K562 (cell line): Measurements from ENCODE around the gene HOTAIR. TPM values are rescaled to one million over a fixed set of nuclear protein-coding genes. Genes with fewer than 3 reads are reported as not detected.

ENCODE experiments used
- ATAC-seq: fragments of 200-7000 bp; cut with Tn5 transposase; 3 replicates; pipeline ENCODE4 v1.9.1; 2020; ENCODE audit warnings: moderate library complexity
- BruUV-seq: library from RNA; stranded (reverse); fragments of 400-500 nt; replicated peaks from 2 replicates; lab custom pipeline; 2021; lab: Mats Ljungman, UMichigan
- CTCF ChIA-PET: fragments of 300-600 bp; formaldehyde crosslinking; extraction: SDS; loops from one replicate; lab custom pipeline; 2021; ENCODE audit warnings: low intra/inter-chr PET ratio; lab: Yijun Ruan, JAX
- POLR2A ChIA-PET: fragments of 300-600, 350-650 bp; sonication (Branson Sonifier 250); formaldehyde crosslinking; extraction: SDS; loops from one replicate; lab custom pipeline; 2021; ENCODE audit warnings: antibody characterized with exemption, inconsistent platforms; lab: Yijun Ruan, JAX
- DNase-seq, 4 experiments: peaks; one replicate each; pipeline versions ENCODE4 v3.0.0 to v3.0.0-alpha.2; 2011 to 2018; ENCODE audit warnings: low spot score in 3 of 4, mixed read lengths in 3 of 4; ENCODE audit errors: extremely low read depth in 1 of 4
- FAIRE-seq: peaks from 2 replicates; lab custom pipeline; 2011; peaks lifted over from hg19 to GRCh38; lab: Jason Lieb, UNC
- H2AFZ ChIP-seq: 2 replicates; pipeline ENCODE4 v1.6.0; 2011; ENCODE audit warnings: low read depth, low read length, control low read depth, inconsistent platforms
- H3K27ac ChIP-seq: fragments of 200-600 bp; 3 replicates; pipeline ENCODE4 v1.8.0; 2011; ENCODE audit warnings: low read depth, mild to moderate bottlenecking, control low read depth, inconsistent platforms, low read length, moderate library complexity, mixed read lengths; ENCODE audit errors: extremely low read depth
- H3K27me3 ChIP-seq, 2 experiments: fragments of 300-600 bp in 1 of 2; 2 replicates in 1 of 2; 3 replicates in 1 of 2; pipeline versions ENCODE4 v1.6.0 to v1.8.0; 2011; ENCODE audit warnings: inconsistent platforms in 2 of 2, low read length in 2 of 2, mild to moderate bottlenecking in 1 of 2, mixed read lengths in 1 of 2, moderate library complexity in 1 of 2; ENCODE audit not compliant: control insufficient read depth in 2 of 2, insufficient read depth in 2 of 2
- H3K36me3 ChIP-seq: fragments of 300-600 bp; 3 replicates; pipeline ENCODE4 v1.8.0; 2011; ENCODE audit warnings: mild to moderate bottlenecking, low read length, inconsistent platforms; ENCODE audit not compliant: control insufficient read depth, insufficient read depth
- H3K4me1 ChIP-seq, 2 experiments: fragments of 200-600 bp in 1 of 2; replicated peaks in 1 of 2; 2 replicates in 1 of 2; 3 replicates in 1 of 2; pipeline versions ENCODE4 v1.5.1 to v1.8.0; 2011; ENCODE audit warnings: inconsistent platforms in 2 of 2, low read length in 2 of 2, mild to moderate bottlenecking in 1 of 2, mixed read lengths in 1 of 2, moderate library complexity in 1 of 2; ENCODE audit not compliant: control insufficient read depth in 2 of 2, insufficient read depth in 2 of 2
- H3K4me2 ChIP-seq: 2 replicates; pipeline ENCODE4 v1.6.1; 2011; ENCODE audit warnings: low read length, control low read depth, inconsistent platforms, mixed read lengths; ENCODE audit not compliant: insufficient read depth
- H3K4me3 ChIP-seq: fragments of 200-600 bp; sonication (generic), shearing (Covaris generic); 2 replicates; pipeline ENCODE4 v1.5.1; 2016; ENCODE audit warnings: control low read depth, inconsistent platforms
- H3K79me2 ChIP-seq: fragments of 200-600 bp; 3 replicates; pipeline ENCODE4 v1.8.0; 2011; ENCODE audit warnings: low read length, inconsistent platforms; ENCODE audit not compliant: control insufficient read depth, insufficient read depth
- H3K9ac ChIP-seq, 2 experiments: 2 replicates each; pipeline versions ENCODE4 v1.6.0 to v1.6.1; 2011; ENCODE audit warnings: low read depth in 2 of 2, low read length in 2 of 2, control low read depth in 1 of 2, inconsistent platforms in 1 of 2, mild to moderate bottlenecking in 1 of 2, mixed read lengths in 1 of 2; ENCODE audit not compliant: insufficient read depth in 1 of 2
- H3K9me1 ChIP-seq: one replicate; pipeline ENCODE4 v1.6.0; 2011; ENCODE audit warnings: inconsistent platforms, mild to moderate bottlenecking, low read length, moderate library complexity; ENCODE audit not compliant: control insufficient read depth, insufficient read depth
- H3K9me3 ChIP-seq: replicated peaks from 2 replicates; pipeline ENCODE4 v1.5.1; 2011; ENCODE audit warnings: low read depth, low read length, inconsistent platforms; ENCODE audit not compliant: control insufficient read depth, insufficient read depth
- H4K20me1 ChIP-seq: replicated peaks from 2 replicates; pipeline ENCODE4 v1.6.1; 2011; ENCODE audit warnings: low read length, inconsistent platforms, mixed read lengths; ENCODE audit not compliant: control insufficient read depth, insufficient read depth
- CHD1 ChIP-seq: fragments of 200-600 bp; sonication (generic); IDR thresholded peaks from one replicate; pipeline ENCODE4 v1.6.1; 2012; ENCODE audit warnings: mild to moderate bottlenecking, moderate library complexity, low read length, inconsistent platforms
- KDM5B ChIP-seq: fragments of 200-600 bp; sonication (generic); IDR thresholded peaks from 2 replicates; pipeline ENCODE4 v1.6.1; 2012; ENCODE audit warnings: low read depth, mild to moderate bottlenecking, moderate library complexity, low read length, control low read depth, inconsistent platforms; ENCODE audit not compliant: insufficient replicate concordance
- MIER1 ChIP-seq: fragments of 450-650 bp; IDR thresholded peaks from 2 replicates; pipeline ENCODE4 v1.6.1; 2016; ENCODE audit warnings: antibody characterized with exemption, mild to moderate bottlenecking, low read depth
- ZNF134 ChIP-seq: fragments of 250-450 bp; sonication (Bioruptor Pico); conservative IDR thresholded peaks from 2 replicates; pipeline ENCODE4 v1.4.0; 2020
- WGBS: fragments of 100-300 bp; shearing (Covaris generic); methylation state at CpG from one replicate; pipeline ENCODE4 v1.1.6; 2016; ENCODE audit warnings: low coverage, mixed read lengths; ENCODE audit not compliant: insufficient coverage; ENCODE audit errors: missing lambda C conversion rate; 5-methylcytosine and 5-hydroxymethylcytosine counted together
- in situ Hi-C: fragments of 300-500 bp; cut with MboI; formaldehyde crosslinking; loops from 4 replicates; pipeline ENCODE4 v1.15.0; 2018; ENCODE audit warnings: inconsistent platforms, mixed read lengths
- intact Hi-C: fragments of 100-400 bp; cut with micrococcal nuclease; formaldehyde crosslinking; loops from 2 replicates; pipeline ENCODE4 v1.14.2; 2022
- polyA plus RNA-seq, 8 experiments: library from polyadenylated mRNA; depleted of rRNA in 4 of 8; stranded (reverse) in 5 of 8; unstranded in 3 of 8; fragments of >200 nt; fragmentation: Nextera tagmentation in 2 of 8; fragmentation: Illumina TruSeq in 1 of 8; extraction: Ambion mirVana in 2 of 8; extraction: Trizol in 1 of 8; gene quantifications; 2 replicates each; pipeline versions ENCODE4 v1.2.1 to v1.2.3, GENCODE V29; 2011 to 2014; ENCODE audit warnings: inconsistent platforms in 1 of 8, missing spikeins in 1 of 8
- total RNA-seq, 7 experiments: library from RNA; depleted of rRNA in 6 of 7; stranded (reverse); fragments of >200 nt in 6 of 7; fragmentation: Illumina TruSeq in 2 of 7; extraction: Trizol in 2 of 7; gene quantifications; 2 replicates each; pipeline versions ENCODE4 v1.2.1 to v1.2.3, GENCODE V29; 2011 to 2021; ENCODE audit warnings: low replicate concordance in 1 of 7
- TF ChIP-seq, protein P1 (sequence below): fragments of 450-650 bp; IDR thresholded peaks from 2 replicates; pipeline ENCODE4 v1.6.1; 2016; ENCODE audit warnings: missing biosample characterization, missing genetic modification characterization
- TF ChIP-seq, protein P2 (sequence below): fragments of 450-650 bp; IDR thresholded peaks from 2 replicates; pipeline ENCODE4 v1.6.1; 2017; ENCODE audit warnings: mild to moderate bottlenecking, moderate library complexity
- TF ChIP-seq, protein P3 (sequence below), 3 experiments: IDR thresholded peaks in 2 of 3; conservative IDR thresholded peaks in 1 of 3; 2 replicates each; pipeline ENCODE4 v1.5.1; 2011 to 2012; ENCODE audit warnings: low read length in 3 of 3, mild to moderate bottlenecking in 3 of 3, control low read depth in 2 of 3, improper control_type of control experiment in 1 of 3, inconsistent platforms in 1 of 3, low read depth in 1 of 3, mixed read lengths in 1 of 3, moderate library complexity in 1 of 3; ENCODE audit not compliant: insufficient read depth in 2 of 3
- TF ChIP-seq, protein P4 (sequence below): IDR thresholded peaks from 2 replicates; pipeline ENCODE4 v1.6.1; 2016; ENCODE audit warnings: missing genetic modification characterization, missing compliant biosample characterization
- TF ChIP-seq, protein P5 (sequence below): fragments of 450-650 bp; IDR thresholded peaks from 2 replicates; pipeline ENCODE4 v1.6.1; 2018; ENCODE audit warnings: mild to moderate bottlenecking, low read depth; ENCODE audit not compliant: partially characterized antibody

HOTAIR gene
- total and polyA plus RNA-seq, 9 of the 15 experiments (the other 6 are each of a cell fraction or from before 2014, with no cell fraction given): 0.04 TPM; not detected in 8

DNA sequence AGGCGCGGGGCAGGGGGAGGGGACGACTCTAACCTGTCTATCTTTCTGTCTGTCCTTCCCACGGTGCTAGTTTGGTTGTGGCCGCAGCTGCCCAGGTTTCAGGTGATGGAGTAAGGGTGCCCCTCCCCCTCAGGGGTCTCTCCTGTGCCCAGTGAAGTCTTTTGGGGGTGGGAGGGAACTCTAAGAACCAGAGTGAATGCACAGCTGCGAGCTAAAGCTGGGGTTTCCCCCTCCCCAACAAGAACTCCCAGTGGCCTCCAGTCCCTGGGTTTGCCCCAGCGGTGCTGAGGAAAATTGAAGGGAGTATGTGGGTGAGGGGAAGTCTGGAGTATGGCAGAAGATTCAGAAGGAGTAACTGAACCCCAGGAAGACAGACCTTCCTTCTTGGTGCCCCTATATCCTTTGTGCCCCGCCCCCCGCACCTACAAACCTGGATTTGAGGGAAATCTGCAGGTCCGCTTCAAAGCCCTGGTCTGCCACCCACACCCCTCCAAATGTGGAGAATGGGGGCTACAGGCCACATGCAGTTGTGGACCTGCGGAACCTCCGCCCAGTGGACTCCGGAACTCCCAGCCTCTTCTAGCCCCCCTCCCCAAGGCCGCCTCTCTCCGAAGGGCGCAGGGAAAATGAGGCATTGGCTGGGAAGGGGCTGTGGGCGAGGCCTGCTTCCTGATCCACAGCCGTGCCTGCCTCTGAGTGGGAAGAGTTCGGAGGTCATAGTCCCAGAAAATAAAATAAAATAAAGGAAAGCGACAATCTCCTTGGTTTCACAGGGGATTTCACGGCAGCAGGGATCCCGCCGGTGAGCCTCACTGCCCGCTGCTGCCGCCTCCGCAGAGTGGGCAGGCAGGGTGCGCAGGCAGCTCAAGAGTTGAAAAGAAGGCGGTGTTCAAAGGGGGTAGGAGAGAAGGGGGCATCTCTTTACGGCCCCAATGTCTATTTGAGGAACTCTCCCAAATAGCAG is 21.8 kb upstream of the HOTAIR start:
- intact Hi-C loops: no loop called here
- ATAC-seq (peak; percentile 3; the same call in 2 of the 3 replicates), DNase-seq (peak in 1 of 4 experiments; percentile 53), FAIRE-seq (no peak)
- WGBS: 70% methylated on average over 28 of the region's 29 CpGs
- H3K36me3 ChIP-seq: no peaks in the 10 kb centered on the region
- no peaks in the 10 kb centered on the region for H3K9me1 ChIP-seq
- H3K4me1 ChIP-seq: peaks cover 38 to 70% of the 10 kb centered on the region in 2 experiments
- H3K4me3 ChIP-seq: peak overlapping the region; percentile 61
- BruUV-seq: TSS peak; percentile 55
- H3K9ac ChIP-seq: peak overlapping the region; percentile 87 to 96
- H2AFZ ChIP-seq: peak overlapping the region; percentile 25; the same call in 1 of the 2 replicates
- CTCF ChIA-PET: no interaction called here
- in situ Hi-C loops: no loop called here
- peaks cover 46% of the 10 kb centered on the region for H3K79me2 ChIP-seq
- H4K20me1 ChIP-seq: no peaks in the 10 kb centered on the region
- POLR2A ChIA-PET: interaction anchor here (0.7 to 5.6 kb wide), 7 partner anchors 9 to 403 kb away, joined by 3 to 43 read pairs (median 3); no protein-coding TSS in a partner anchor
- H3K27ac ChIP-seq: peak overlapping the region; percentile 94
- no peaks in the 10 kb centered on the region for H3K9me3 ChIP-seq
- H3K27me3 ChIP-seq: no peaks in the 10 kb centered on the region
- peak overlapping the region; percentile 92 for H3K4me2 ChIP-seq
- TF ChIP-seq MIER1 (0 out of 2 replicates have a peak, but pooled peaks have one; percentile 4), CHD1 (peak; percentile 38), KDM5B (no peak), ZNF134 (CRISPR knock-in tag) (no peak)
- TF ChIP-seq, protein P1, sequence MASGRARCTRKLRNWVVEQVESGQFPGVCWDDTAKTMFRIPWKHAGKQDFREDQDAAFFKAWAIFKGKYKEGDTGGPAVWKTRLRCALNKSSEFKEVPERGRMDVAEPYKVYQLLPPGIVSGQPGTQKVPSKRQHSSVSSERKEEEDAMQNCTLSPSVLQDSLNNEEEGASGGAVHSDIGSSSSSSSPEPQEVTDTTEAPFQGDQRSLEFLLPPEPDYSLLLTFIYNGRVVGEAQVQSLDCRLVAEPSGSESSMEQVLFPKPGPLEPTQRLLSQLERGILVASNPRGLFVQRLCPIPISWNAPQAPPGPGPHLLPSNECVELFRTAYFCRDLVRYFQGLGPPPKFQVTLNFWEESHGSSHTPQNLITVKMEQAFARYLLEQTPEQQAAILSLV (tag): no peak
- TF ChIP-seq, protein P2, sequence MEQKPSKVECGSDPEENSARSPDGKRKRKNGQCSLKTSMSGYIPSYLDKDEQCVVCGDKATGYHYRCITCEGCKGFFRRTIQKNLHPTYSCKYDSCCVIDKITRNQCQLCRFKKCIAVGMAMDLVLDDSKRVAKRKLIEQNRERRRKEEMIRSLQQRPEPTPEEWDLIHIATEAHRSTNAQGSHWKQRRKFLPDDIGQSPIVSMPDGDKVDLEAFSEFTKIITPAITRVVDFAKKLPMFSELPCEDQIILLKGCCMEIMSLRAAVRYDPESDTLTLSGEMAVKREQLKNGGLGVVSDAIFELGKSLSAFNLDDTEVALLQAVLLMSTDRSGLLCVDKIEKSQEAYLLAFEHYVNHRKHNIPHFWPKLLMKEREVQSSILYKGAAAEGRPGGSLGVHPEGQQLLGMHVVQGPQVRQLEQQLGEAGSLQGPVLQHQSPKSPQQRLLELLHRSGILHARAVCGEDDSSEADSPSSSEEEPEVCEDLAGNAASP: no peak
- TF ChIP-seq, protein P3, sequence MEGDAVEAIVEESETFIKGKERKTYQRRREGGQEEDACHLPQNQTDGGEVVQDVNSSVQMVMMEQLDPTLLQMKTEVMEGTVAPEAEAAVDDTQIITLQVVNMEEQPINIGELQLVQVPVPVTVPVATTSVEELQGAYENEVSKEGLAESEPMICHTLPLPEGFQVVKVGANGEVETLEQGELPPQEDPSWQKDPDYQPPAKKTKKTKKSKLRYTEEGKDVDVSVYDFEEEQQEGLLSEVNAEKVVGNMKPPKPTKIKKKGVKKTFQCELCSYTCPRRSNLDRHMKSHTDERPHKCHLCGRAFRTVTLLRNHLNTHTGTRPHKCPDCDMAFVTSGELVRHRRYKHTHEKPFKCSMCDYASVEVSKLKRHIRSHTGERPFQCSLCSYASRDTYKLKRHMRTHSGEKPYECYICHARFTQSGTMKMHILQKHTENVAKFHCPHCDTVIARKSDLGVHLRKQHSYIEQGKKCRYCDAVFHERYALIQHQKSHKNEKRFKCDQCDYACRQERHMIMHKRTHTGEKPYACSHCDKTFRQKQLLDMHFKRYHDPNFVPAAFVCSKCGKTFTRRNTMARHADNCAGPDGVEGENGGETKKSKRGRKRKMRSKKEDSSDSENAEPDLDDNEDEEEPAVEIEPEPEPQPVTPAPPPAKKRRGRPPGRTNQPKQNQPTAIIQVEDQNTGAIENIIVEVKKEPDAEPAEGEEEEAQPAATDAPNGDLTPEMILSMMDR (IDR thresholded peaks at IDR 0.05 in 2 of 3, conservative IDR thresholded peaks at IDR 0.05 in 1 of 3; ENCODE audit: insufficient read depth in 2 of 3, low read depth in 1 of 3, low read length in 3 of 3): 0 out of 6 replicates have a peak, but pooled peaks of 1 of the 3 experiments have one; percentile 10
- TF ChIP-seq, protein P4, sequence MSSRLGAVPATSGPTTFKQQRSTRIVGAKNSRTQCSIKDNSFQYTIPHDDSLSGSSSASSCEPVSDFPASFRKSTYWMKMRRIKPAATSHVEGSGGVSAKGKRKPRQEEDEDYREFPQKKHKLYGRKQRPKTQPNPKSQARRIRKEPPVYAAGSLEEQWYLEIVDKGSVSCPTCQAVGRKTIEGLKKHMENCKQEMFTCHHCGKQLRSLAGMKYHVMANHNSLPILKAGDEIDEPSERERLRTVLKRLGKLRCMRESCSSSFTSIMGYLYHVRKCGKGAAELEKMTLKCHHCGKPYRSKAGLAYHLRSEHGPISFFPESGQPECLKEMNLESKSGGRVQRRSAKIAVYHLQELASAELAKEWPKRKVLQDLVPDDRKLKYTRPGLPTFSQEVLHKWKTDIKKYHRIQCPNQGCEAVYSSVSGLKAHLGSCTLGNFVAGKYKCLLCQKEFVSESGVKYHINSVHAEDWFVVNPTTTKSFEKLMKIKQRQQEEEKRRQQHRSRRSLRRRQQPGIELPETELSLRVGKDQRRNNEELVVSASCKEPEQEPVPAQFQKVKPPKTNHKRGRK: 0 out of 2 replicates have a peak, but pooled peaks have one; percentile 2
- TF ChIP-seq, protein P5, sequence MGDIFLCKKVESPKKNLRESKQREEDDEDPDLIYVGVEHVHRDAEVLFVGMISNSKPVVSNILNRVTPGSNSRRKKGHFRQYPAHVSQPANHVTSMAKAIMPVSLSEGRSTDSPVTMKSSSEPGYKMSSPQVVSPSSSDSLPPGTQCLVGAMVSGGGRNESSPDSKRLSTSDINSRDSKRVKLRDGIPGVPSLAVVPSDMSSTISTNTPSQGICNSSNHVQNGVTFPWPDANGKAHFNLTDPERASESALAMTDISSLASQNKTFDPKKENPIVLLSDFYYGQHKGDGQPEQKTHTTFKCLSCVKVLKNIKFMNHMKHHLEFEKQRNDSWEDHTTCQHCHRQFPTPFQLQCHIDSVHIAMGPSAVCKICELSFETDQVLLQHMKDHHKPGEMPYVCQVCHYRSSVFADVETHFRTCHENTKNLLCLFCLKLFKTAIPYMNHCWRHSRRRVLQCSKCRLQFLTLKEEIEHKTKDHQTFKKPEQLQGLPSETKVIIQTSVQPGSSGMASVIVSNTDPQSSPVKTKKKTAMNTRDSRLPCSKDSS: no peak
